HEK293T (cell line): ENCODE results near the gene RFX4.

Experiments used
- CTCF ChIA-PET: fragments of 350-600 bp; formaldehyde crosslinking; extraction: SDS; loops from one replicate; lab custom pipeline; 2021; ENCODE audit warnings: antibody characterized with exemption, inconsistent platforms; lab: Yijun Ruan, JAX
- POLR2A ChIA-PET: fragments of 350-600 bp; formaldehyde crosslinking; extraction: SDS; loops from one replicate; lab custom pipeline; 2020; ENCODE audit warnings: antibody characterized with exemption, inconsistent platforms; lab: Yijun Ruan, JAX
- DNase-seq: peaks from one replicate; pipeline ENCODE4 v3.0.0; 2012; ENCODE audit warnings: mixed read lengths; ENCODE audit errors: extremely low spot score
- ARNT ChIP-seq: fragments of 450-650 bp; IDR thresholded peaks from 2 replicates; pipeline ENCODE4 v1.6.1; 2017; ENCODE audit warnings: mild to moderate bottlenecking
- BHLHE40 ChIP-seq: fragments of 450-650 bp; IDR thresholded peaks from 2 replicates; pipeline ENCODE4 v1.6.1; 2016; ENCODE audit warnings: mild to moderate bottlenecking, moderate library complexity, borderline replicate concordance
- CTBP1 ChIP-seq: fragments of 450-650 bp; IDR thresholded peaks from 2 replicates; pipeline ENCODE4 v1.6.1; 2016; ENCODE audit warnings: borderline replicate concordance
- ELF4 ChIP-seq: fragments of 450-650 bp; IDR thresholded peaks from 2 replicates; pipeline ENCODE4 v1.6.1; 2017; ENCODE audit warnings: antibody characterized with exemption
- FOXA1 ChIP-seq: fragments of 450-650 bp; IDR thresholded peaks from 2 replicates; pipeline ENCODE4 v1.6.1; 2016; ENCODE audit warnings: mild to moderate bottlenecking
- FOXK2 ChIP-seq: fragments of 450-650 bp; IDR thresholded peaks from 2 replicates; pipeline ENCODE4 v1.6.1; 2016; ENCODE audit warnings: mild to moderate bottlenecking
- FOXM1 ChIP-seq: fragments of 450-650 bp; IDR thresholded peaks from 2 replicates; pipeline ENCODE4 v1.6.1; 2017; ENCODE audit warnings: mild to moderate bottlenecking, borderline replicate concordance
- HDGF ChIP-seq: fragments of 450-650 bp; IDR thresholded peaks from 2 replicates; pipeline ENCODE4 v1.6.1; 2017; ENCODE audit warnings: antibody characterized with exemption, borderline replicate concordance
- L3MBTL2 ChIP-seq: fragments of 450-650 bp; conservative IDR thresholded peaks from 2 replicates; pipeline ENCODE4 v1.6.1; 2016; ENCODE audit warnings: mild to moderate bottlenecking
- LEF1 ChIP-seq: fragments of 450-650 bp; IDR thresholded peaks from 2 replicates; pipeline ENCODE4 v1.6.1; 2017; ENCODE audit warnings: mild to moderate bottlenecking, borderline replicate concordance
- NFRKB ChIP-seq: fragments of 450-650 bp; IDR thresholded peaks from 2 replicates; pipeline ENCODE4 v1.6.1; 2016; ENCODE audit warnings: mild to moderate bottlenecking, moderate library complexity
- SP1 ChIP-seq: fragments of 450-650 bp; IDR thresholded peaks from 2 replicates; pipeline ENCODE4 v1.6.1; 2017
- SUZ12 ChIP-seq: fragments of 450-650 bp; IDR thresholded peaks from 2 replicates; pipeline ENCODE4 v1.6.1; 2016; ENCODE audit warnings: mild to moderate bottlenecking
- TARDBP ChIP-seq: fragments of 450-650 bp; IDR thresholded peaks from 2 replicates; pipeline ENCODE4 v1.6.1; 2016
- ZNF384 ChIP-seq: fragments of 450-650 bp; IDR thresholded peaks from 2 replicates; pipeline ENCODE4 v1.6.1; 2016
- TF ChIP-seq, protein P1 (sequence below): fragments of 450-650 bp; IDR thresholded peaks from 2 replicates; pipeline ENCODE4 v1.6.1; 2016

RFX4 gene

DNA sequence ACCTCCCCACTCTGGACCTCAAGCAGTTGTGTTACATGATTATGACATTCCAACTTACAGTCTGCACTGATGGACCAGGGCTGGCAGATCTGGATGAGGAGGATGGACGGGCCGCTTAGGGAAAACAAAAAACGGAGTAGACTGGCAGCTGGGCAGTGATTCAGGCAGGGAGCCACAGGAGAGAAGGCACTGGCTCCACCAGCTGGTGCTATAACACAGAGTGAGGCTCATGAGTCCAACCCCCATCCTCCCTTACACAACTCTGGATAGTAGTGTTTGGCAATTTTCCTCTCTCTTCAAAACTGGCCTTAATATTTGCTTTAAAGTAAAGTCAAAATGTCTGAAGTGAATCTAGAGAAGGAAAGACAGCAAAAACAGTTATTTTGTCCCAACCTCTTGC is 181.9 kb downstream of the RFX4 start:
- ChIA-PET POLR2A (no interaction called here), CTCF (interaction anchor here (0.5 kb wide), 1 partner anchor 152 kb away, joined by 9 read pairs; no protein-coding TSS in a partner anchor)
- no peak for TF ChIP-seq L3MBTL2
- TF ChIP-seq SUZ12 = no peak
- TF ChIP-seq CTBP1 = no peak
- no peak for TF ChIP-seq ZNF384
- TF ChIP-seq FOXK2 = no peak
- TF ChIP-seq NFRKB = no peak
- TF ChIP-seq TARDBP = no peak
- no peak for TF ChIP-seq SP1
- DNase-seq = no peak

DNA sequence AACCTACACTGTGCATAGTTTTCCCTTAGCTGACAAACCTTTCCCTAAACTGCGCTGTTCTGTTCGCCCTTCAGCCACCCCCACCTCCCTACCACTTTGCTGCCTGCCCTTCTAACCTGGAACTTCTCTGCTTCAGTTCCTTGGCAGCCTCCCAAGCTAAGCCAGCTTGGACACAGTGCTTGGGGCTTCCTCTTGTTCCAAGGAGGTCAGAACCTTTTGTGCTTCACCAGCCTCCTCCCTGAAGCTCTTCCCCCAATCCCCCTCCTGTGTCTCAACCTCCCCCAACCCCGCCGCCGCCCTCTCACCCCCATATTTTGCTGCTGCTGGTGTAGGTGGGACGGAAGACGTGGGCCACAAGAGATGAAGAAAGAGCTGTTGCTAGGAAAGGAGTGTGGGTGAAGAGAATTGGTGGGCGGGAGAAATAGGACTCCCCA is 183.6 kb downstream of the RFX4 start:
- ChIA-PET CTCF (no interaction called here), POLR2A (interaction anchor here (1.9 kb wide), 1 partner anchor 28 kb away, joined by 4 read pairs; no protein-coding TSS in a partner anchor)
- TF ChIP-seq CTBP1 (no peak), HDGF (no peak), ARNT (no peak), FOXA1 (no peak), ZNF384 (no peak), ELF4 (no peak), SUZ12 (no peak), TARDBP (no peak), LEF1 (no peak), FOXK2 (no peak), NFRKB (no peak)
- TF ChIP-seq, protein P1, sequence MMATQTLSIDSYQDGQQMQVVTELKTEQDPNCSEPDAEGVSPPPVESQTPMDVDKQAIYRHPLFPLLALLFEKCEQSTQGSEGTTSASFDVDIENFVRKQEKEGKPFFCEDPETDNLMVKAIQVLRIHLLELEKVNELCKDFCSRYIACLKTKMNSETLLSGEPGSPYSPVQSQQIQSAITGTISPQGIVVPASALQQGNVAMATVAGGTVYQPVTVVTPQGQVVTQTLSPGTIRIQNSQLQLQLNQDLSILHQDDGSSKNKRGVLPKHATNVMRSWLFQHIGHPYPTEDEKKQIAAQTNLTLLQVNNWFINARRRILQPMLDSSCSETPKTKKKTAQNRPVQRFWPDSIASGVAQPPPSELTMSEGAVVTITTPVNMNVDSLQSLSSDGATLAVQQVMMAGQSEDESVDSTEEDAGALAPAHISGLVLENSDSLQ = no peak
- DNase-seq = no peak

DNA sequence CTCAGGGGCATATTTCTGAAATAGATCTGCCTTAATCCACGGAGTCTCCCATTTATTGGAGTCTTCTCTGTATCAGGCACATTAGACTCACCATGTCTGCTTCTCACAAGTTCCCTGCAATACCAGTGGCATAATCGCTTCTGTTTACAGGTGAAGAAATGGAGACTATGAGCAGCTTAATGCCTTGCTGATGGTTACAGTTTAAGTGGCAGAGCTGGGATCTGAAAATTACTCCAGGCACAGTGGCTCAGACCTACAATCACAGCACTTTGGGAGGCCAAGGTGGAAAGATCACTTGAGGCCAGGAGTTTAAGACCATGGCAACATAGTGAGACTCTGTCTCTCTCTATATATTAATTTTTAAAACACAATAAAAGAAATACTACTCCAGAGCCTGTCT is 184.4 kb downstream of the RFX4 start:
- TF ChIP-seq FOXK2 (no peak), ZNF384 (no peak), HDGF (no peak), ELF4 (no peak), FOXA1 (no peak), SUZ12 (no peak), SP1 (no peak), BHLHE40 (no peak), ARNT (no peak), L3MBTL2 (no peak)
- TF ChIP-seq, protein P1 = no peak
- POLR2A ChIA-PET = interaction anchor here (1.0 kb wide), 1 partner anchor 8 kb away, joined by 3 read pairs; no protein-coding TSS in a partner anchor
- CTCF ChIA-PET = no interaction called here
- no peak for DNase-seq

DNA sequence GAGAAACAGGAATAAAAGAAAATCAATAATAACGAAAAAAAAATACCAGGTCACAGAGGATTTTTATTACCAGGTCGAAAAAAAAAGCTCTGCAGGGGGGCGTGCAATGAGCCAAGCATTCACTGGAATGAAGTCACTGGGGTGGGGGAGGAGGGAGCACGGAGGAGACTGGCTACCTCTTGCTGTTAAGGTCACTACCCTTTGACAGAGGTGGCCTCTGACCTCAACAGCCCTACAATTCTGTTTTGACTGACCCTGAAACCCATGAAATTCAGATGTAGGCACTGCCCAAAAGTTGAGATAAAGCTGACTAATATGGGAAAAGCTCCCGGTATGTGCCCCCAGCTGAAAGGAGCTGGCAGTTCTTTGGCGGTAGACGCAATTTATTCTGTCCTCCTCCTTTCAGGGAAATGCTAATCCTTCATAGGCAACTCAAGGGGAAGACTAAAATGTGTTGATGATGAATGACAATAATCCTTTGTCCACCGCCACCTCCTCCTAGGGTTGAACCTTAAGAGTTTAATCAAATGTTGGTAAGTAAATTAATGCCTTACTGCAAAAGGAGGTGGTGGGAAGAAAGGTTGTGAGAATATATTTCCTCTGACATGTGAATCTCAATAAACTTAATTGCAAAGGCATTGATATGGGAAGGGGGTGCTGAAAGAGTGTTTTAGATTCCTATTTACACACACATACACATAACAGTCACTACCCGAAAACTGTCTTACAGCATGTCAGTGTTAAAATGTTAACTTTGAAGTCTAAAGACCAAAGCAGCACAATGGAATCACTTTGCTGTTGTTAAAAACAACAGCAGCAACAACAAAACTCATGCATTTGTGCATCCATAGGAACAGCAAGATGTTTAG is 185.4 kb downstream of the RFX4 start:
- ChIA-PET POLR2A (no interaction called here), CTCF (no interaction called here)
- peak; percentile 42 for DNase-seq
- TF ChIP-seq ZNF384 (peak; percentile 88), SUZ12 (no peak), SP1 (no peak), LEF1 (no peak), BHLHE40 (no peak), NFRKB (no peak), FOXA1 (no peak)
- TF ChIP-seq, protein P1 = no peak

DNA sequence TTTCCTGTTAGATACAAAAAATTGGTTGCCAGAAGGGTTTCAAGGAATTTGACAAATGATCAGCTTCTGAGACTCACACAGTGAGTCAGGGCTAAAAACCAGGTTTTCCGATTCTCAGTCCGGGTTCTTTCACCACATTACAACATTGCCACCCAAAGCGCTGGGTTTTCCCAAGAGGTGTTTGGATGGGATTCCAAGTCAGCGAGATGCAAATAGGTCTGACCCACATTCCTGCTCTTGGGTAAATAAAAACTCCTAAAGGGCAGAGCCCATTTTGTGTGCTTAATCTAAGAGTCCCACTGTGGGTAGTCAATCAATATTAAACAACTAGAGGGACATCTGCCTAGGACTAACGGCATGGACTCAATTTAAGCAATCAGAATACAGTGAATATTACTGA is 186.3 kb downstream of the RFX4 start:
- no peak for TF ChIP-seq SP1
- TF ChIP-seq HDGF = no peak
- no peak for TF ChIP-seq FOXM1
- no peak for TF ChIP-seq ELF4
- ChIA-PET CTCF (no interaction called here), POLR2A (no interaction called here)
- DNase-seq = no peak

DNA sequence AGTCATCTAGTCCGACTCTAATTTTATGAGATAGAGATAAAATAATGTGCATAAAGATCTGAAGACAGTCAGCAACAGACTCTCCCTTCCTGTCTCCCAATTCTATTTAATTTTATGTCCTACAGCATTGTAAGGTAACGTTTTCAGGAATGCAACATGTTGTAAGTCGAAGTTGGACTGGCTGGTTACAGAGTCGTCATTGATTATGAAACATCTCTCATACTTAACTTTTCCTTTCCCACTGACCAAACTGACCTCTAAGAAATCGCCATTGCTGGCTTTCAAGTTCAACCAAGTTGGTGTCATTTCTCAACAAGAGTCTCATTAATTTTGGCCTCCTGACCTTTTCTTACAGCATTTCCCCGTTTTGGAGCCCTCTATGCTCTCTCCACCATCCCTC is 186.7 kb downstream of the RFX4 start:
- CTCF ChIA-PET = no interaction called here
- DNase-seq = no peak
- POLR2A ChIA-PET = no interaction called here
- no peak for TF ChIP-seq SUZ12
- no peak for TF ChIP-seq L3MBTL2
- TF ChIP-seq, protein P1 = no peak
- TF ChIP-seq FOXM1 = no peak
